ENCODE measurements around the gene CNTN1.

CNTN1 gene

GRCh38 chr12:41032386-41032785 lies 340.1 kb downstream of the CNTN1 start:
- ChIA-PET POLR2A (interaction anchor here (0.5 kb wide), 1 partner anchor 20 kb away, joined by 3 read pairs; no protein-coding TSS in a partner anchor), CTCF (no interaction called here)

GRCh38 chr12:41034686-41035085 lies 342.4 kb downstream of the CNTN1 start:
- Histone ChIP-seq H3K4me3 (ENCODE audit: low read depth, low read length) (no peak overlapping the region), H3K36me3 (ENCODE audit: control insufficient read depth in 2 of 2, insufficient read depth in 1 of 2, low read length in 2 of 2) (no peaks in the 10 kb centered on the region), H3K4me1 (ENCODE audit: control insufficient read depth, insufficient read depth, low read length) (no peaks in the 10 kb centered on the region), H3K27ac (ENCODE audit: extremely low read depth, low read depth, low read length) (no peak overlapping the region), H3K9me3 (ENCODE audit: control insufficient read depth, insufficient read depth, low read depth, low read length) (no peaks in the 10 kb centered on the region)
- ChIA-PET CTCF (no interaction called here), POLR2A (no interaction called here)
- no peak for TF ChIP-seq IKZF3 (tag by site-specific recombination; IDR thresholded peaks at IDR 0.05)
- no peak for TF ChIP-seq REPIN1 (tag by site-specific recombination; IDR thresholded peaks at IDR 0.05; ENCODE audit: low read depth)
- no peak for TF ChIP-seq MZF1 (tag by site-specific recombination; IDR thresholded peaks at IDR 0.05; ENCODE audit: borderline replicate concordance)
- TF ChIP-seq ZNF223 (tag by site-specific recombination; IDR thresholded peaks at IDR 0.05), result no peak
- no peak for TF ChIP-seq FEZF1 (tag by site-specific recombination; IDR thresholded peaks at IDR 0.05)
- TF ChIP-seq ZNF629 (tag by site-specific recombination; IDR thresholded peaks at IDR 0.05), result no peak
- no peak for TF ChIP-seq ZNF23 (tag by site-specific recombination; IDR thresholded peaks at IDR 0.05; ENCODE audit: borderline replicate concordance)
- no peak for TF ChIP-seq ZNF16 (tag by site-specific recombination; IDR thresholded peaks at IDR 0.05; ENCODE audit: low read depth)
- TF ChIP-seq ZNF530 (tag by site-specific recombination; IDR thresholded peaks at IDR 0.05; ENCODE audit: low read depth), result no peak
- TF ChIP-seq HOXC10 (CRISPR knock-in tag; IDR thresholded peaks at IDR 0.05), result no peak
- no peak for TF ChIP-seq ZNF404 (tag by site-specific recombination; IDR thresholded peaks at IDR 0.05)
- no peak for TF ChIP-seq ZNF624 (tag by site-specific recombination; IDR thresholded peaks at IDR 0.05)
- TF ChIP-seq HOXA7 (CRISPR knock-in tag; IDR thresholded peaks at IDR 0.05; ENCODE audit: borderline replicate concordance), result no peak
- TF ChIP-seq ZBTB21 (tag by site-specific recombination; IDR thresholded peaks at IDR 0.05), result no peak
- TF ChIP-seq ZNF239 (tag by site-specific recombination; IDR thresholded peaks at IDR 0.05), result no peak
- TF ChIP-seq BCL11B (tag by site-specific recombination; IDR thresholded peaks at IDR 0.05; ENCODE audit: low read depth), result no peak

More at GRCh38 chr12:41032386-41032785, 340.1 kb downstream of the CNTN1 start:
- no peak for TF ChIP-seq ZNF529 (tag by site-specific recombination; IDR thresholded peaks at IDR 0.05; ENCODE audit: insufficient replicate concordance)
- TF ChIP-seq FEZF1 (tag by site-specific recombination; IDR thresholded peaks at IDR 0.05), result no peak
- no peak for TF ChIP-seq ZNF473 (tag by site-specific recombination; IDR thresholded peaks at IDR 0.05)
- no peak for TF ChIP-seq WT1 (tag by site-specific recombination; IDR thresholded peaks at IDR 0.05)
- TF ChIP-seq ZFP69B (tag by site-specific recombination; IDR thresholded peaks at IDR 0.05), result no peak
- TF ChIP-seq ZNF449 (tag by site-specific recombination; IDR thresholded peaks at IDR 0.05), result no peak
- TF ChIP-seq ZNF302 (tag by site-specific recombination; IDR thresholded peaks at IDR 0.05; ENCODE audit: low read depth), result no peak
- TF ChIP-seq ZNF843 (tag by site-specific recombination; IDR thresholded peaks at IDR 0.05), result no peak
- TF ChIP-seq ZNF169 (tag by site-specific recombination; IDR thresholded peaks at IDR 0.05), result no peak
- TF ChIP-seq ZNF114 (tag by site-specific recombination; IDR thresholded peaks at IDR 0.05), result no peak
- TF ChIP-seq ZNF174 (tag by site-specific recombination; IDR thresholded peaks at IDR 0.05), result no peak
- no peak for TF ChIP-seq ZNF544 (tag by site-specific recombination; IDR thresholded peaks at IDR 0.05)
- TF ChIP-seq ZNF580 (tag by site-specific recombination; IDR thresholded peaks at IDR 0.05), result no peak
- no peak for TF ChIP-seq KLF17 (tag by site-specific recombination; IDR thresholded peaks at IDR 0.05)
- TF ChIP-seq ZNF792 (tag by site-specific recombination; IDR thresholded peaks at IDR 0.05), result no peak
- TF ChIP-seq ZNF776 (tag by site-specific recombination; IDR thresholded peaks at IDR 0.05; ENCODE audit: borderline replicate concordance), result no peak
- no peak overlapping the region for H3K4me3 ChIP-seq (ENCODE audit: low read depth, low read length)
- H3K36me3 ChIP-seq (ENCODE audit: control insufficient read depth in 2 of 2, insufficient read depth in 1 of 2, low read length in 2 of 2), result no peaks in the 10 kb centered on the region
- H3K27ac ChIP-seq (ENCODE audit: extremely low read depth, low read depth, low read length), result no peak overlapping the region
- H3K4me1 ChIP-seq (ENCODE audit: control insufficient read depth, insufficient read depth, low read length), result no peaks in the 10 kb centered on the region
- H3K9me3 ChIP-seq (ENCODE audit: control insufficient read depth, insufficient read depth, low read depth, low read length), result no peaks in the 10 kb centered on the region

Data from HEK293 (cell line).